ENCODE data around the gene PIK3R2.

GRCh38 chr19:18137657-18138339 lies 15.2 kb upstream of the PIK3R2 start:
- TF ChIP-seq TP53 (CRISPR knock-in tag; conservative IDR thresholded peaks at IDR 0.05) (no peak), CTCF (CRISPR knock-in tag; IDR thresholded peaks at IDR 0.05) (no peak), HBP1 (CRISPR knock-in tag; IDR thresholded peaks at IDR 0.05; ENCODE audit: low read depth) (no peak), CHD2 (IDR thresholded peaks at IDR 0.05; ENCODE audit: low read depth, low read length) (no peak), ZFP41 (CRISPR knock-in tag; IDR thresholded peaks at IDR 0.05; ENCODE audit: borderline replicate concordance) (no peak), ZKSCAN1 (IDR thresholded peaks at IDR 0.05; ENCODE audit: low read length) (no peak), ZNF451 (CRISPR knock-in tag; IDR thresholded peaks at IDR 0.05) (no peak), ZNF562 (CRISPR knock-in tag; IDR thresholded peaks at IDR 0.05; ENCODE audit: borderline replicate concordance) (no peak), ZNF138 (CRISPR knock-in tag; IDR thresholded peaks at IDR 0.05; ENCODE audit: low read depth) (no peak), MAX (IDR thresholded peaks at IDR 0.05) (no peak), ZNF230 (CRISPR knock-in tag; IDR thresholded peaks at IDR 0.05) (no peak), GLMP (CRISPR knock-in tag; IDR thresholded peaks at IDR 0.05; ENCODE audit: borderline replicate concordance) (no peak)
